IMR-90 (cell line): Measurements from ENCODE around the gene CSTA. TPM values are rescaled to one million over a fixed set of nuclear protein-coding genes. Genes with fewer than 3 reads are reported as not detected.

Experiments
- ATAC-seq: fragments of 200-7000 bp; cut with Tn5 transposase; 2 replicates; pipeline ENCODE4 v1.9.1; 2020; ENCODE audit warnings: low read depth, mild to moderate bottlenecking, moderate library complexity
- BruUV-seq: library from RNA; stranded (reverse); fragments of 400-500 nt; replicated peaks from 2 replicates; lab custom pipeline; 2021; lab: Mats Ljungman, UMichigan
- CTCF ChIA-PET: fragments of 300-600 bp; formaldehyde crosslinking; extraction: SDS; loops from one replicate; lab custom pipeline; 2021; ENCODE audit warnings: antibody characterized with exemption; lab: Yijun Ruan, JAX
- POLR2A ChIA-PET: fragments of 300-600 bp; sonication (Branson Sonifier 250); formaldehyde crosslinking; loops from one replicate; lab custom pipeline; 2022; ENCODE audit warnings: antibody characterized with exemption; ENCODE audit not compliant: unreplicated experiment; lab: Charles Lee
- DNase-seq: peaks from one replicate; pipeline ENCODE4 v3.0.0; 2013
- H2AFZ ChIP-seq: replicated peaks from 2 replicates; pipeline ENCODE3; 2013; ENCODE audit warnings: low read length, mild to moderate bottlenecking; ENCODE audit not compliant: poor library complexity
- H2AK5ac ChIP-seq: 2 replicates; pipeline ENCODE4 v1.6.1; 2013; ENCODE audit warnings: low read depth, low read length, inconsistent platforms
- H2AK9ac ChIP-seq: replicated peaks from 2 replicates; pipeline ENCODE3; 2013; ENCODE audit warnings: mild to moderate bottlenecking, low read depth, low read length, moderate library complexity; ENCODE audit not compliant: poor library complexity
- H2BK120ac ChIP-seq: 2 replicates; pipeline ENCODE4 v1.6.1; 2013; ENCODE audit warnings: low read depth, low read length, inconsistent platforms
- H2BK15ac ChIP-seq: 3 replicates; pipeline ENCODE4 v1.6.1; 2013; ENCODE audit warnings: low read depth, low read length, inconsistent platforms
- H2BK20ac ChIP-seq: 2 replicates; pipeline ENCODE4 v1.6.1; 2013; ENCODE audit warnings: low read depth, mild to moderate bottlenecking, inconsistent platforms, low read length, moderate library complexity
- H2BK5ac ChIP-seq: 2 replicates; pipeline ENCODE4 v1.6.1; 2013; ENCODE audit warnings: mild to moderate bottlenecking, low read depth, low read length, inconsistent platforms; ENCODE audit not compliant: poor library complexity, severe bottlenecking
- H3K14ac ChIP-seq: replicated peaks from 2 replicates; pipeline ENCODE4 v1.6.1; 2013; ENCODE audit warnings: low read depth, low read length, inconsistent platforms
- H3K18ac ChIP-seq: 2 replicates; pipeline ENCODE4 v1.6.1; 2013; ENCODE audit warnings: low read depth, low read length, control low read depth
- H3K23ac ChIP-seq: 2 replicates; pipeline ENCODE4 v1.6.1; 2013; ENCODE audit warnings: low read depth, low read length, inconsistent platforms
- H3K27ac ChIP-seq: 2 replicates; pipeline ENCODE4 v1.5.1; 2013; ENCODE audit warnings: mild to moderate bottlenecking, control low read depth, low read length; ENCODE audit not compliant: insufficient read depth
- H3K27me3 ChIP-seq: 2 replicates; pipeline ENCODE4 v1.6.1; 2013; ENCODE audit warnings: low read length; ENCODE audit not compliant: control insufficient read depth, insufficient read depth
- H3K36me3 ChIP-seq: 2 replicates; pipeline ENCODE4 v1.6.1; 2013; ENCODE audit warnings: low read length, mixed read lengths; ENCODE audit not compliant: control insufficient read depth, insufficient read depth
- H3K4ac ChIP-seq: 2 replicates; pipeline ENCODE4 v1.6.1; 2013; ENCODE audit warnings: low read depth, low read length, inconsistent platforms
- H3K4me1 ChIP-seq: 2 replicates; pipeline ENCODE4 v1.6.1; 2013; ENCODE audit warnings: low read length, mixed read lengths; ENCODE audit not compliant: control insufficient read depth, insufficient read depth
- H3K4me2 ChIP-seq: 2 replicates; pipeline ENCODE4 v1.6.1; 2013; ENCODE audit warnings: low read depth, mild to moderate bottlenecking, control low read depth, low read length, moderate library complexity
- H3K4me3 ChIP-seq: 2 replicates; pipeline ENCODE4 v1.5.1; 2013; ENCODE audit warnings: low read depth, mild to moderate bottlenecking, control low read depth, low read length, moderate library complexity; ENCODE audit not compliant: insufficient read depth
- H3K56ac ChIP-seq: 2 replicates; pipeline ENCODE4 v1.6.1; 2013; ENCODE audit warnings: low read length, inconsistent platforms; ENCODE audit not compliant: insufficient read depth; ENCODE audit errors: extremely low read depth
- H3K79me1 ChIP-seq, 2 experiments: 2 replicates each; pipeline ENCODE4 v1.6.1; 2013; ENCODE audit warnings: low read length in 2 of 2, inconsistent platforms in 1 of 2, low read depth in 1 of 2
- H3K9ac ChIP-seq: 2 replicates; pipeline ENCODE4 v1.6.1; 2013; ENCODE audit warnings: low read depth, low read length, control low read depth
- H3K9me1 ChIP-seq: 2 replicates; pipeline ENCODE4 v1.6.1; 2013; ENCODE audit warnings: low read length, inconsistent platforms; ENCODE audit not compliant: insufficient read depth
- H3K9me3 ChIP-seq: 2 replicates; pipeline ENCODE4 v1.6.1; 2013; ENCODE audit warnings: low read length; ENCODE audit not compliant: control insufficient read depth, insufficient read depth
- H4K20me1 ChIP-seq: 2 replicates; pipeline ENCODE4 v1.6.1; 2013; ENCODE audit warnings: low read length, inconsistent platforms; ENCODE audit not compliant: insufficient read depth
- H4K5ac ChIP-seq: 2 replicates; pipeline ENCODE4 v1.6.1; 2013; ENCODE audit warnings: mild to moderate bottlenecking, low read depth, low read length, control low read depth
- H4K8ac ChIP-seq, 2 experiments: 2 replicates each; pipeline ENCODE4 v1.6.1; 2013; ENCODE audit warnings: low read depth in 2 of 2, low read length in 2 of 2, control low read depth in 1 of 2, inconsistent platforms in 1 of 2
- H4K91ac ChIP-seq: 2 replicates; pipeline ENCODE4 v1.6.1; 2013; ENCODE audit warnings: low read depth, low read length, inconsistent platforms; ENCODE audit not compliant: insufficient read depth
- BHLHE40 ChIP-seq: fragments of 150-350 bp; IDR thresholded peaks from 2 replicates; pipeline ENCODE4 v1.6.1; 2016; ENCODE audit warnings: mild to moderate bottlenecking, low read depth, low read length
- CEBPB ChIP-seq: IDR thresholded peaks from 2 replicates; pipeline ENCODE4 v1.6.1; 2012; ENCODE audit warnings: low read depth, low read length, improper control_type of control experiment
- ELK1 ChIP-seq: fragments of 150-350 bp; IDR thresholded peaks from 2 replicates; pipeline ENCODE4 v1.6.1; 2016; ENCODE audit warnings: low read depth, mild to moderate bottlenecking, low read length, moderate library complexity, borderline replicate concordance
- FOS ChIP-seq: fragments of 150-350 bp; IDR thresholded peaks from 2 replicates; pipeline ENCODE4 v1.6.1; 2016; ENCODE audit warnings: low read depth, low read length
- MAFK ChIP-seq: IDR thresholded peaks from 2 replicates; pipeline ENCODE4 v1.6.1; 2012; ENCODE audit warnings: low read depth, low read length, improper control_type of control experiment
- MAZ ChIP-seq: IDR thresholded peaks from 2 replicates; pipeline ENCODE4 v1.6.1; 2012; ENCODE audit warnings: low read depth, mild to moderate bottlenecking, low read length, improper control_type of control experiment, moderate library complexity, borderline replicate concordance
- MXI1 ChIP-seq: IDR thresholded peaks from 2 replicates; pipeline ENCODE4 v1.6.1; 2012; ENCODE audit warnings: low read depth, mild to moderate bottlenecking, low read length, moderate library complexity, borderline replicate concordance
- NFE2L2 ChIP-seq: fragments of 150-350 bp; IDR thresholded peaks from 2 replicates; pipeline ENCODE4 v1.6.1; 2016; ENCODE audit warnings: low read depth, mild to moderate bottlenecking, low read length
- POLR2A ChIP-seq: IDR thresholded peaks from 2 replicates; pipeline ENCODE4 v1.6.1; 2012; ENCODE audit warnings: mild to moderate bottlenecking, low read depth, low read length
- RAD21 ChIP-seq: IDR thresholded peaks from 2 replicates; pipeline ENCODE4 v1.6.1; 2012; ENCODE audit warnings: low read length, improper control_type of control experiment
- RCOR1 ChIP-seq: IDR thresholded peaks from 2 replicates; pipeline ENCODE4 v1.6.1; 2012; ENCODE audit warnings: mild to moderate bottlenecking, low read length, improper control_type of control experiment; ENCODE audit not compliant: insufficient replicate concordance
- RFX5 ChIP-seq: IDR thresholded peaks from 2 replicates; pipeline ENCODE4 v1.8.0; 2012; ENCODE audit warnings: low read depth, mild to moderate bottlenecking, low read length, moderate library complexity
- SMC3 ChIP-seq: fragments of 150-350 bp; IDR thresholded peaks from 2 replicates; pipeline ENCODE4 v1.6.1; 2016; ENCODE audit warnings: low read depth, mild to moderate bottlenecking, antibody characterized with exemption, low read length, moderate library complexity
- USF2 ChIP-seq: fragments of 150-350 bp; IDR thresholded peaks from 2 replicates; pipeline ENCODE4 v1.6.1; 2017; ENCODE audit warnings: mild to moderate bottlenecking, antibody characterized with exemption, low read length, low read depth
- WGBS, 2 experiments: methylation state at CpG; one replicate each; pipeline versions ENCODE4 v1.1.5 to v1.1.7; 2013; ENCODE audit warnings: missing lambda C conversion rate in 2 of 2; ENCODE audit not compliant: insufficient read length in 1 of 2; ENCODE audit errors: extremely low coverage in 2 of 2; 5-methylcytosine and 5-hydroxymethylcytosine counted together
- dilution Hi-C: fragments of 300-500 bp; cut with HindIII; formaldehyde crosslinking; loops from one replicate; pipeline ENCODE4 v1.14.3; 2018; ENCODE audit warnings: low sequenced_read_pairs; ENCODE audit not compliant: unreplicated experiment
- in situ Hi-C: fragments of 300-500 bp; cut with MboI; formaldehyde crosslinking; loops from 3 replicates; pipeline ENCODE4 v1.14.3; 2019; ENCODE audit warnings: low sequenced_read_pairs, inconsistent platforms, mixed read lengths
- intact Hi-C: fragments of 100-400 bp; cut with micrococcal nuclease; formaldehyde crosslinking; loops from 2 replicates; pipeline ENCODE4 v1.10.0; 2022
- polyA plus RNA-seq, 3 experiments: library from polyadenylated mRNA; depleted of rRNA; stranded (reverse); fragments of >200 nt; gene quantifications; 2 replicates each; pipeline ENCODE4 v1.2.3, GENCODE V29; 2012; ENCODE audit warnings: low replicate concordance in 1 of 3
- total RNA-seq: library from RNA; depleted of rRNA; stranded (reverse); fragments of >200 nt; gene quantifications from 2 replicates; pipeline ENCODE4 v1.2.3, GENCODE V29; 2012

The CSTA gene
- total and polyA plus RNA-seq, 2 of the 4 experiments (the other 2 are of a cell fraction): 0.17 TPM; not detected in 1

GRCh38 chr3:122382888-122383666 is 58.0 kb downstream of the CSTA start, which contains the start of gene MIX23:
Gene MIX23, minus strand, starts transcription at chr3:122383231. Its CDS starts 7 bp downstream, at chr3:122383224.
- Histone ChIP-seq H3K4ac (peak within 1 kb of the TSS; percentile 93), H2BK5ac (peak within 1 kb of the TSS; percentile 93), H2AK5ac (peak within 1 kb of the TSS; percentile 90), H3K4me1 (no peaks in the 10 kb centered on the region), H2BK15ac (peak within 1 kb of the TSS; percentile 71; the same call in 2 of the 3 replicates), H3K27me3 (no peaks in the 10 kb centered on the region), H2AFZ (peak within 1 kb of the TSS; percentile 98), H2BK120ac (peak within 1 kb of the TSS; percentile 49; the same call in 1 of the 2 replicates), H3K36me3 (no peaks in the 10 kb centered on the region), H4K8ac (peak within 1 kb of the TSS; percentile 94 to 100), H3K4me3 (peak within 1 kb of the TSS; percentile 92), H2AK9ac (peak within 1 kb of the TSS; percentile 91), H3K23ac (peak within 1 kb of the TSS; percentile 84), H3K4me2 (peak within 1 kb of the TSS; percentile 99), H3K18ac (peak within 1 kb of the TSS; percentile 95), H3K79me1 (peaks cover 5 to 27% of the 10 kb centered on the region in 2 experiments; a peak in 3 of 4 replicates), H3K9me1 (peaks cover 3% of the 10 kb centered on the region; the same call in 1 of the 2 replicates), H4K20me1 (no peaks in the 10 kb centered on the region), H2BK20ac (no peak within 1 kb of the TSS), H4K91ac (peak within 1 kb of the TSS; percentile 90), H3K14ac (peak within 1 kb of the TSS; percentile 94), H3K27ac (peak within 1 kb of the TSS; percentile 95), H3K9ac (peak within 1 kb of the TSS; percentile 95), H4K5ac (peak within 1 kb of the TSS; percentile 100), H3K9me3 (no peaks in the 10 kb centered on the region), H3K56ac (peak within 1 kb of the TSS; percentile 87)
- WGBS, 2 experiments: no CpG with 5 or more reads among the region's 31 CpGs
- in situ Hi-C loops: no loop called here
- peak; percentile 81 for ATAC-seq
- intact Hi-C loops: no loop called here
- BruUV-seq: no TSS peak
- DNase-seq: peak; percentile 75
- POLR2A ChIA-PET: no interaction called here
- dilution Hi-C loops: no loop called here
- CTCF ChIA-PET: interaction anchor here (0.8 to 1.1 kb wide), 2 partner anchors 12 to 33 kb away, joined by 3 read pairs; no protein-coding TSS in a partner anchor
- TF ChIP-seq ELK1 (no peak), FOS (no peak), BHLHE40 (peak; percentile 40; the same call in 1 of the 2 replicates), NFE2L2 (no peak), RAD21 (no peak), CEBPB (no peak), USF2 (0 out of 2 replicates have a peak, but pooled peaks have one; percentile 31), POLR2A (peak; percentile 85), MAFK (no peak), MXI1 (peak; percentile 91), RFX5 (no peak), SMC3 (no peak), RCOR1 (no peak), MAZ (peak; percentile 16; the same call in 1 of the 2 replicates)
